Skeletal muscle satellite cell (primary cell): ENCODE measurements around the gene HPRT1. TPM values are rescaled to one million over a fixed set of nuclear protein-coding genes. Genes with fewer than 3 reads are reported as not detected.

Source experiments
- H3K27me3 ChIP-seq: 2 replicates; pipeline ENCODE4 v1.7.0; 2013; ENCODE audit warnings: low read length; ENCODE audit not compliant: control insufficient read depth, insufficient read depth
- H3K36me3 ChIP-seq: 2 replicates; pipeline ENCODE4 v1.7.0; 2013; ENCODE audit warnings: mild to moderate bottlenecking, control low read depth, low read length; ENCODE audit not compliant: insufficient read depth
- H3K4me1 ChIP-seq: 2 replicates; pipeline ENCODE4 v1.7.0; 2013; ENCODE audit warnings: low read length; ENCODE audit not compliant: control insufficient read depth, insufficient read depth
- H3K4me2 ChIP-seq: 2 replicates; pipeline ENCODE4 v1.7.0; 2013; ENCODE audit warnings: mild to moderate bottlenecking, low read length
- H3K4me3 ChIP-seq: 2 replicates; pipeline ENCODE4 v1.7.0; 2013; ENCODE audit warnings: low read length
- H3K9ac ChIP-seq: 2 replicates; pipeline ENCODE4 v1.7.0; 2013; ENCODE audit warnings: mild to moderate bottlenecking, low read depth, low read length, moderate library complexity
- H3K9me3 ChIP-seq: replicated peaks from 2 replicates; pipeline ENCODE4 v1.7.0; 2013; ENCODE audit warnings: mild to moderate bottlenecking, control low read depth, low read length
- small RNA-seq: library from RNA; depleted of rRNA; stranded (forward); fragments of <200 nt; gene quantifications from one replicate; pipeline ENCODE3, GENCODE V24; 2012

The HPRT1 gene

GRCh38 chrX:134544513-134545151 is 84.7 kb downstream of the HPRT1 start:
- Histone ChIP-seq H3K9ac (peak overlapping the region; percentile 90), H3K9me3 (no peaks in the 10 kb centered on the region), H3K4me2 (peak overlapping the region; percentile 56), H3K4me1 (peaks cover 13% of the 10 kb centered on the region), H3K4me3 (no peak overlapping the region), H3K36me3 (peaks cover 11% of the 10 kb centered on the region), H3K27me3 (no peaks in the 10 kb centered on the region)

DNA sequence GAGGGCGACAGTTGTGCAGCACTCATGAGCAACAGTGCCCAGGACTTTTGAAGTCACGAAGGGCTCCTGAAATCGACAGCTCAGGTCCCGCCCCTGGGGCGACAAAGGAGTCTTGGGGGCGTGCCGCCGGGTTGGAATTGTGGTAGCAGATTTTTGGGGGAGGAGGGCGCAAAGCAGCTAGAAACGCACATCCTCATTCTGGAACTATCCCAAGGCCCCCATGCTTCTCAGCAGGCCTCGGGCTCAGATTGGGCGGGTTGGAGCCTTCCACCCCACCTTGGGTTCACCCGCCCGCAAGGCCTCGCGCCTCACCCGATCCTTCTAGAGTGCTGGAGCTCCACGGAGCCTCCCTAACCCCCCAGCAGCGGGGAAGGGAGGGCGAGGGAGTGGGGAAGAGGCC is 85.5 kb downstream of the HPRT1 start:
- peaks cover 19% of the 10 kb centered on the region for H3K4me1 ChIP-seq
- no peaks in the 10 kb centered on the region for H3K9me3 ChIP-seq
- peak overlapping the region; percentile 87 for H3K4me3 ChIP-seq
- peak overlapping the region; percentile 90 for H3K4me2 ChIP-seq
- peak overlapping the region; percentile 90 for H3K9ac ChIP-seq
- no peaks in the 10 kb centered on the region for H3K27me3 ChIP-seq
- H3K36me3 ChIP-seq = peaks cover 11% of the 10 kb centered on the region

GRCh38 chrX:134546187-134546586 is 86.2 kb downstream of the HPRT1 start:
- peak overlapping the region; percentile 90 for H3K9ac ChIP-seq
- H3K4me2 ChIP-seq = peak overlapping the region; percentile 90
- H3K4me1 ChIP-seq = peaks cover 19% of the 10 kb centered on the region
- H3K9me3 ChIP-seq = no peaks in the 10 kb centered on the region
- no peaks in the 10 kb centered on the region for H3K27me3 ChIP-seq
- H3K36me3 ChIP-seq = peaks cover 11% of the 10 kb centered on the region
- peak overlapping the region; percentile 87 for H3K4me3 ChIP-seq

- peak overlapping the region; percentile 87 for H3K4me3 ChIP-seq
- H3K36me3 ChIP-seq = peaks cover 11% of the 10 kb centered on the region
- peak overlapping the region; percentile 90 for H3K4me2 ChIP-seq
- no peaks in the 10 kb centered on the region for H3K9me3 ChIP-seq
- peaks cover 19% of the 10 kb centered on the region for H3K4me1 ChIP-seq
- peak overlapping the region; percentile 90 for H3K9ac ChIP-seq
- no peaks in the 10 kb centered on the region for H3K27me3 ChIP-seq
Observed at GRCh38 chrX:134547047-134547679, 87.2 kb downstream of the HPRT1 start.

GRCh38 chrX:134548257-134549201 is 88.6 kb downstream of the HPRT1 start:
- peak overlapping the region; percentile 90 for H3K4me2 ChIP-seq
- peak overlapping the region; percentile 87 for H3K4me3 ChIP-seq
- H3K4me1 ChIP-seq = peaks cover 19% of the 10 kb centered on the region
- no peaks in the 10 kb centered on the region for H3K9me3 ChIP-seq
- no peaks in the 10 kb centered on the region for H3K27me3 ChIP-seq
- peaks cover 11% of the 10 kb centered on the region for H3K36me3 ChIP-seq
- peak overlapping the region; percentile 90 for H3K9ac ChIP-seq

Small RNA genes lying within 50 kb of the gene (small RNA-seq; reads per million reads assigned to genes)
- not detected for gene AC004383.1
- gene MIR450A1 = 5.4 reads per million, percentile 86 among the genes with 10 or more reads in this experiment
- gene MIR450A2 = 4.8 reads per million, percentile 85 among the genes with 10 or more reads in this experiment
- gene MIR450B = 1.2 reads per million, percentile 41 among the genes with 10 or more reads in this experiment
- 306 reads per million, percentile 98 among the genes with 10 or more reads in this experiment for gene MIR503
- 9.0 reads per million, percentile 90 among the genes with 10 or more reads in this experiment for gene MIR542
